ENCODE data around the gene ATP10B.
"Not testable (repeated sequence)": the region's sequence is repeated elsewhere in the genome, so short reads cannot be mapped to it uniquely, and the experiment has no call there.

The ATP10B gene, protein sequence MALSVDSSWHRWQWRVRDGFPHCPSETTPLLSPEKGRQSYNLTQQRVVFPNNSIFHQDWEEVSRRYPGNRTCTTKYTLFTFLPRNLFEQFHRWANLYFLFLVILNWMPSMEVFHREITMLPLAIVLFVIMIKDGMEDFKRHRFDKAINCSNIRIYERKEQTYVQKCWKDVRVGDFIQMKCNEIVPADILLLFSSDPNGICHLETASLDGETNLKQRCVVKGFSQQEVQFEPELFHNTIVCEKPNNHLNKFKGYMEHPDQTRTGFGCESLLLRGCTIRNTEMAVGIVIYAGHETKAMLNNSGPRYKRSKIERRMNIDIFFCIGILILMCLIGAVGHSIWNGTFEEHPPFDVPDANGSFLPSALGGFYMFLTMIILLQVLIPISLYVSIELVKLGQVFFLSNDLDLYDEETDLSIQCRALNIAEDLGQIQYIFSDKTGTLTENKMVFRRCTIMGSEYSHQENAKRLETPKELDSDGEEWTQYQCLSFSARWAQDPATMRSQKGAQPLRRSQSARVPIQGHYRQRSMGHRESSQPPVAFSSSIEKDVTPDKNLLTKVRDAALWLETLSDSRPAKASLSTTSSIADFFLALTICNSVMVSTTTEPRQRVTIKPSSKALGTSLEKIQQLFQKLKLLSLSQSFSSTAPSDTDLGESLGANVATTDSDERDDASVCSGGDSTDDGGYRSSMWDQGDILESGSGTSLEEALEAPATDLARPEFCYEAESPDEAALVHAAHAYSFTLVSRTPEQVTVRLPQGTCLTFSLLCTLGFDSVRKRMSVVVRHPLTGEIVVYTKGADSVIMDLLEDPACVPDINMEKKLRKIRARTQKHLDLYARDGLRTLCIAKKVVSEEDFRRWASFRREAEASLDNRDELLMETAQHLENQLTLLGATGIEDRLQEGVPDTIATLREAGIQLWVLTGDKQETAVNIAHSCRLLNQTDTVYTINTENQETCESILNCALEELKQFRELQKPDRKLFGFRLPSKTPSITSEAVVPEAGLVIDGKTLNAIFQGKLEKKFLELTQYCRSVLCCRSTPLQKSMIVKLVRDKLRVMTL (N-terminal part only)

GRCh38 chr5:160852049-160852448 lies at the start of gene ATP10B:
Gene ATP10B, minus strand, starts transcription at chr5:160852211. Its CDS starts 164,137 bp downstream, at chr5:160688074.
- Histone ChIP-seq H3K79me2 (no peaks in the 10 kb centered on the region), H3K27me3 (ENCODE audit: control insufficient read depth, insufficient read depth, low read length) (no peaks in the 10 kb centered on the region), H3K36me3 (ENCODE audit: control insufficient read depth, insufficient read depth, low read length) (peaks cover 2% of the 10 kb centered on the region), H2AFZ (no peak within 1 kb of the TSS), H3K27ac (no peak within 1 kb of the TSS), H3K4me2 (ENCODE audit: low read length) (no peak within 1 kb of the TSS), H3K4me1 (no peaks in the 10 kb centered on the region), H3K9ac (no peak within 1 kb of the TSS), H3K4me3 (ENCODE audit: low read depth, low read length) (no peak within 1 kb of the TSS), H3K9me3 (ENCODE audit: control insufficient read depth, low read length) (no peaks in the 10 kb centered on the region)
- TF ChIP-seq, protein P1, sequence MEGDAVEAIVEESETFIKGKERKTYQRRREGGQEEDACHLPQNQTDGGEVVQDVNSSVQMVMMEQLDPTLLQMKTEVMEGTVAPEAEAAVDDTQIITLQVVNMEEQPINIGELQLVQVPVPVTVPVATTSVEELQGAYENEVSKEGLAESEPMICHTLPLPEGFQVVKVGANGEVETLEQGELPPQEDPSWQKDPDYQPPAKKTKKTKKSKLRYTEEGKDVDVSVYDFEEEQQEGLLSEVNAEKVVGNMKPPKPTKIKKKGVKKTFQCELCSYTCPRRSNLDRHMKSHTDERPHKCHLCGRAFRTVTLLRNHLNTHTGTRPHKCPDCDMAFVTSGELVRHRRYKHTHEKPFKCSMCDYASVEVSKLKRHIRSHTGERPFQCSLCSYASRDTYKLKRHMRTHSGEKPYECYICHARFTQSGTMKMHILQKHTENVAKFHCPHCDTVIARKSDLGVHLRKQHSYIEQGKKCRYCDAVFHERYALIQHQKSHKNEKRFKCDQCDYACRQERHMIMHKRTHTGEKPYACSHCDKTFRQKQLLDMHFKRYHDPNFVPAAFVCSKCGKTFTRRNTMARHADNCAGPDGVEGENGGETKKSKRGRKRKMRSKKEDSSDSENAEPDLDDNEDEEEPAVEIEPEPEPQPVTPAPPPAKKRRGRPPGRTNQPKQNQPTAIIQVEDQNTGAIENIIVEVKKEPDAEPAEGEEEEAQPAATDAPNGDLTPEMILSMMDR (IDR thresholded peaks at IDR 0.05) = no peak

DNA sequence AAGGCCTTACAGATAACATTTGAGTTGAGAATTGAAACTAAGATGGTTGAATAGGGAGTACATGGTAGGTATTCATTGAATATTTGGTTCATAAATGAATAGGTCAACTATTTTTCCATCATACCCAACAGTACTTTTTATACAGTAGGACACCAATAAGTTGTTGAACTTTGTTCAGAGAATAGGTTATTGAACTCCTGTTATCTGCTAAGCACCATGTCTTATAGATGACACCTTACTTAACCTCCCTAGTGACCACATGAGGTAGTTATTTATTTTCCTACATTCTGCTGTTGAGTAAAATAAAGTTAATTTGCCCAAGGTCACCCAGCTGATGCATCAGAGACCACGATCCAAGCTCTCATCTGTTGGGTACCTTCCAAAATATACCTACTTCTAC lies 49.6 kb upstream of the ATP10B start:
- Histone ChIP-seq H3K9me3 (ENCODE audit: control insufficient read depth, low read length) (no peaks in the 10 kb centered on the region), H3K4me1 (no peaks in the 10 kb centered on the region), H3K9ac (no peak overlapping the region), H3K4me2 (ENCODE audit: low read length) (no peak overlapping the region), H3K36me3 (ENCODE audit: control insufficient read depth, insufficient read depth, low read length) (no peaks in the 10 kb centered on the region), H3K4me3 (ENCODE audit: low read depth, low read length) (no peak overlapping the region), H2AFZ (no peak overlapping the region), H3K27me3 (ENCODE audit: control insufficient read depth, insufficient read depth, low read length) (no peaks in the 10 kb centered on the region), H3K79me2 (no peaks in the 10 kb centered on the region), H3K27ac (no peak overlapping the region)
- TF ChIP-seq, protein P1 (IDR thresholded peaks at IDR 0.05) = no peak

DNA sequence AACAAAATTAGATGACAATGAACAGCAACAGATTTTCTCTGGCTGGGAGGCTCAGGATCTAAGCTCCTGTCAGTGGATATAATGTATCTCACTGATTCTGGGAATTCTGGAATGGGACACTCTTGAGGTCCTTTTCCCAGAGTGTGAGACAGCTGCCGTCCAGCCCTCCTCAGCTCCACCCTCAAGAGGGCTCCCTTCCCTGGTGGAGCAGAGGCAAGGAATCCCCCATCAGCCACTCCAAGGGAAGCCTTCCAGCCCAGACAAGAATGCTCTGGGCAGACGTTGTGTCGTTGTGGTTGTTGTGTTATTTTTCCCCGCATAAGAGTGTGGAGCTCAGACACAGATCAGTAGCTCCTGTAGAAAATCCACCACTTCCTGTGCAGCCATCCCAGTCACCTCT lies 47.7 kb upstream of the ATP10B start:
- Histone ChIP-seq H3K4me2 (ENCODE audit: low read length) (no peak overlapping the region), H3K4me3 (ENCODE audit: low read depth, low read length) (no peak overlapping the region), H3K79me2 (no peaks in the 10 kb centered on the region), H3K36me3 (ENCODE audit: control insufficient read depth, insufficient read depth, low read length) (no peaks in the 10 kb centered on the region), H3K9me3 (ENCODE audit: control insufficient read depth, low read length) (no peaks in the 10 kb centered on the region), H3K27ac (no peak overlapping the region), H3K4me1 (no peaks in the 10 kb centered on the region), H3K27me3 (ENCODE audit: control insufficient read depth, insufficient read depth, low read length) (no peaks in the 10 kb centered on the region), H3K9ac (no peak overlapping the region), H2AFZ (no peak overlapping the region)
- TF ChIP-seq, protein P1 (IDR thresholded peaks at IDR 0.05) = no peak

- not testable (repeated sequence) for H3K36me3 ChIP-seq (ENCODE audit: control insufficient read depth, insufficient read depth, low read length); H3K27me3 ChIP-seq (ENCODE audit: control insufficient read depth, insufficient read depth, low read length); H3K79me2 ChIP-seq; H3K27ac ChIP-seq; H3K4me1 ChIP-seq; H3K4me2 ChIP-seq (ENCODE audit: low read length); H2AFZ ChIP-seq; H3K4me3 ChIP-seq (ENCODE audit: low read depth, low read length); H3K9ac ChIP-seq; H3K9me3 ChIP-seq (ENCODE audit: control insufficient read depth, low read length)
These were observed 41.4 kb upstream of the ATP10B start for GRCh38 chr5:160893180-160893964.
